WTC11 (cell line): ENCODE measurements around the gene FNIP1. TPM values are rescaled to one million over a fixed set of nuclear protein-coding genes. Genes with fewer than 3 reads are reported as not detected.

Experiments used
- ATAC-seq: fragments of 200-7000 bp; cut with Tn5 transposase; 2 replicates; pipeline ENCODE4 v1.10.0; 2021; ENCODE audit warnings: mild to moderate bottlenecking, moderate library complexity
- CTCF ChIA-PET: fragments of 300-600 bp; sonication (Branson Sonifier 250); formaldehyde crosslinking; loops from one replicate; lab custom pipeline; 2021; ENCODE audit warnings: antibody characterized with exemption; lab: Charles Lee
- POLR2A ChIA-PET: fragments of 350-600 bp; sonication (Branson Sonifier 250); formaldehyde crosslinking; loops from one replicate; lab custom pipeline; 2021; ENCODE audit warnings: antibody characterized with exemption; lab: Charles Lee
- DNase-seq: peaks from one replicate; pipeline ENCODE4 v3.0.0; 2021; ENCODE audit warnings: low spot score
- H3K27ac Mint-ChIP-seq: 2 replicates; pipeline ENCODE4 v1.8.0; 2021; ENCODE audit warnings: mixed read lengths
- H3K27me3 Mint-ChIP-seq: 2 replicates; pipeline ENCODE4 v1.8.0; 2021; ENCODE audit warnings: low read depth, mild to moderate bottlenecking, moderate library complexity, mixed read lengths
- H3K36me3 Mint-ChIP-seq: 2 replicates; pipeline ENCODE4 v1.8.0; 2021; ENCODE audit warnings: mixed read lengths
- H3K4me1 Mint-ChIP-seq: 2 replicates; pipeline ENCODE4 v1.8.0; 2022; ENCODE audit warnings: mixed read lengths
- H3K4me3 Mint-ChIP-seq: 2 replicates; pipeline ENCODE4 v1.8.0; 2021; ENCODE audit warnings: mild to moderate bottlenecking, moderate library complexity, mixed read lengths
- H3K9me3 Mint-ChIP-seq: 2 replicates; pipeline ENCODE4 v1.8.0; 2021; ENCODE audit warnings: mixed read lengths
- AR ChIP-seq: fragments of 250-450 bp; sonication (Bioruptor Pico); IDR thresholded peaks from 2 replicates; pipeline ENCODE4 v1.9.0; 2021; ENCODE audit warnings: mild to moderate bottlenecking
- CBFB ChIP-seq: sonication (generic); formaldehyde crosslinking; IDR thresholded peaks from 2 replicates; pipeline ENCODE4 v1.8.1; 2022; ENCODE audit warnings: mild to moderate bottlenecking, low read depth, missing genetic modification reagents
- CDX4 ChIP-seq: fragments of 250-450 bp; sonication (Bioruptor Pico); IDR thresholded peaks from 2 replicates; pipeline ENCODE4 v1.9.0; 2021; ENCODE audit warnings: moderate library complexity, mild to moderate bottlenecking, inconsistent platforms, borderline replicate concordance
- CREM ChIP-seq: sonication (generic); formaldehyde crosslinking; IDR thresholded peaks from 2 replicates; pipeline ENCODE4 v1.8.1; 2022; ENCODE audit warnings: mild to moderate bottlenecking, missing genetic modification reagents, moderate library complexity
- E2F1 ChIP-seq: sonication (generic); formaldehyde crosslinking; IDR thresholded peaks from 2 replicates; pipeline ENCODE4 v1.8.0; 2022; ENCODE audit warnings: mild to moderate bottlenecking, missing genetic modification reagents
- ETV6 ChIP-seq: sonication (generic); formaldehyde crosslinking; IDR thresholded peaks from 2 replicates; pipeline ENCODE4 v1.8.1; 2022; ENCODE audit warnings: mild to moderate bottlenecking, missing genetic modification reagents
- FOXP4 ChIP-seq: sonication (generic); formaldehyde crosslinking; IDR thresholded peaks from 2 replicates; pipeline ENCODE4 v1.8.0; 2022; ENCODE audit warnings: mild to moderate bottlenecking, missing genetic modification reagents
- GABPB1 ChIP-seq: sonication (generic); formaldehyde crosslinking; IDR thresholded peaks from 2 replicates; pipeline ENCODE4 v1.8.1; 2023; ENCODE audit warnings: mild to moderate bottlenecking, missing genetic modification reagents
- HMGA2 ChIP-seq: fragments of 250-450 bp; sonication (Bioruptor Pico); IDR thresholded peaks from 2 replicates; pipeline ENCODE4 v1.4.0; 2021; ENCODE audit warnings: mild to moderate bottlenecking, moderate library complexity
- HMGXB4 ChIP-seq: sonication (generic); formaldehyde crosslinking; IDR thresholded peaks from 2 replicates; pipeline ENCODE4 v1.8.1; 2023; ENCODE audit warnings: mild to moderate bottlenecking, moderate library complexity, missing genetic modification reagents
- IRF1 ChIP-seq: sonication (generic); formaldehyde crosslinking; IDR thresholded peaks from 2 replicates; pipeline ENCODE4 v1.8.0; 2023; ENCODE audit warnings: missing genetic modification reagents
- MAX ChIP-seq: sonication (generic); formaldehyde crosslinking; IDR thresholded peaks from 2 replicates; pipeline ENCODE4 v1.8.0; 2022; ENCODE audit warnings: mild to moderate bottlenecking, missing genetic modification reagents
- MYBL2 ChIP-seq: sonication (generic); formaldehyde crosslinking; IDR thresholded peaks from 2 replicates; pipeline ENCODE4 v1.8.1; 2023; ENCODE audit warnings: mild to moderate bottlenecking, moderate library complexity, missing genetic modification reagents
- NFE2L1 ChIP-seq: sonication (generic); formaldehyde crosslinking; IDR thresholded peaks from 2 replicates; pipeline ENCODE4 v1.8.1; 2023; ENCODE audit warnings: missing genetic modification reagents
- OVOL2 ChIP-seq: fragments of 250-450 bp; sonication (Bioruptor Pico); IDR thresholded peaks from 2 replicates; pipeline ENCODE4 v1.9.0; 2021; ENCODE audit warnings: mild to moderate bottlenecking, borderline replicate concordance
- ZNF138 ChIP-seq: sonication (generic); formaldehyde crosslinking; conservative IDR thresholded peaks from 2 replicates; pipeline ENCODE4 v1.8.1; 2022; ENCODE audit warnings: mild to moderate bottlenecking, moderate library complexity, missing genetic modification reagents
- ZNF317 ChIP-seq: sonication (generic); formaldehyde crosslinking; IDR thresholded peaks from 2 replicates; pipeline ENCODE4 v1.8.1; 2023; ENCODE audit warnings: low read depth, mild to moderate bottlenecking, moderate library complexity, missing genetic modification reagents, borderline replicate concordance
- ZNF416 ChIP-seq: fragments of 250-450 bp; sonication (Bioruptor Pico); IDR thresholded peaks from 2 replicates; pipeline ENCODE4 v1.9.0; 2021; ENCODE audit warnings: mild to moderate bottlenecking, inconsistent platforms
- ZSCAN18 ChIP-seq: fragments of 250-450 bp; sonication (Bioruptor Pico); IDR thresholded peaks from 2 replicates; pipeline ENCODE4 v2.1.2; 2022; ENCODE audit warnings: mild to moderate bottlenecking, moderate library complexity
- total RNA-seq: library from RNA; stranded (reverse); gene quantifications from 3 replicates; pipeline ENCODE4 v1.2.3, GENCODE V29; 2021

Gene FNIP1
- total RNA-seq, 1 experiment from 2014 or later = 17.2 TPM

- Mint-ChIP-seq H3K36me3 (peaks cover 26% of the 10 kb centered on the region), H3K4me3 (no peak overlapping the region), H3K9me3 (no peaks in the 10 kb centered on the region)
- ChIA-PET POLR2A (no interaction called here), CTCF (no interaction called here)
- no peak for DNase-seq
- TF ChIP-seq HMGXB4 (CRISPR knock-in tag) (no peak), CREM (CRISPR knock-in tag) (no peak), ZNF416 (no peak), HMGA2 (CRISPR knock-in tag) (no peak), GABPB1 (CRISPR knock-in tag) (no peak), E2F1 (CRISPR knock-in tag) (no peak)
- TF ChIP-seq, all 79 proteins: peak for 0
- Mint-ChIP-seq H3K4me1 (no peaks in the 10 kb centered on the region), H3K27me3 (no peaks in the 10 kb centered on the region), H3K27ac (no peak overlapping the region)
- no peak for ATAC-seq
Observed at GRCh38 chr5:131649161-131649560, 147.7 kb downstream of the FNIP1 start.

- ATAC-seq = no peak
- H3K27ac Mint-ChIP-seq = no peak overlapping the region
- no peaks in the 10 kb centered on the region for H3K4me1 Mint-ChIP-seq
- no peak overlapping the region for H3K4me3 Mint-ChIP-seq
- ChIA-PET POLR2A (interaction anchor here (0.7 to 1.2 kb wide), 2 partner anchors 11 to 58 kb away, joined by 3 read pairs; no protein-coding TSS in a partner anchor), CTCF (interaction anchor here (1.1 to 1.9 kb wide), 2 partner anchors 58 to 416 kb away, joined by 3 to 5 read pairs; no protein-coding TSS in a partner anchor)
- peaks cover 26% of the 10 kb centered on the region for H3K36me3 Mint-ChIP-seq
- no peak for DNase-seq
- no peaks in the 10 kb centered on the region for H3K9me3 Mint-ChIP-seq
- TF ChIP-seq ETV6 (CRISPR knock-in tag) (no peak), OVOL2 (CRISPR knock-in tag) (no peak), ZNF317 (no peak), IRF1 (CRISPR knock-in tag) (no peak), NFE2L1 (CRISPR knock-in tag) (no peak), CBFB (no peak), AR (CRISPR knock-in tag) (no peak), ZNF138 (CRISPR knock-in tag) (no peak), MAX (CRISPR knock-in tag) (no peak), ZSCAN18 (no peak), MYBL2 (CRISPR knock-in tag) (no peak), CDX4 (CRISPR knock-in tag) (no peak), FOXP4 (CRISPR knock-in tag) (no peak)
- H3K27me3 Mint-ChIP-seq = no peaks in the 10 kb centered on the region
Observed at GRCh38 chr5:131647048-131647769, 149.6 kb downstream of the FNIP1 start.
